SK-N-MC (cell line): ENCODE results near the gene LGALS8.
"Not testable (repeated sequence)": the region's sequence is repeated elsewhere in the genome, so short reads cannot be mapped to it uniquely, and the experiment has no call there.

Experiments
- EZH2 ChIP-seq: fragments of 200-600 bp; sonication (generic); IDR thresholded peaks from one replicate; pipeline ENCODE4 v1.6.1; 2017; ENCODE audit warnings: antibody characterized with exemption
- FOXP2 ChIP-seq: optimal IDR thresholded peaks from 2 replicates; pipeline ENCODE3; 2011; ENCODE audit warnings: mild to moderate bottlenecking, moderate library complexity; ENCODE audit not compliant: insufficient read depth; ENCODE audit errors: extremely low read length, control extremely low read depth
- POLR2AphosphoS5 ChIP-seq: IDR thresholded peaks from 2 replicates; pipeline ENCODE4 v1.6.1; 2012; ENCODE audit warnings: mild to moderate bottlenecking, low read depth, low read length, borderline replicate concordance

GRCh38 chr1:236489161-236489560, 34.6 kb upstream of the LGALS8 start:
- not testable (repeated sequence) for TF ChIP-seq POLR2AphosphoS5, EZH2, FOXP2
